Measurements from ENCODE around the gene CT55. TPM values are rescaled to one million over a fixed set of nuclear protein-coding genes. Genes with fewer than 3 reads are reported as not detected.
"Not testable (repeated sequence)": the region's sequence is repeated elsewhere in the genome, so short reads cannot be mapped to it uniquely, and the experiment has no call there.

The CT55 gene
- polyA plus RNA-seq (2011; rRNA removed), result not detected in 2 replicates
- not detected in 2 replicates for polyA minus RNA-seq (2011; rRNA and poly(A)+ RNA removed)

- Histone ChIP-seq H3K27me3 (ENCODE audit: control insufficient read depth, insufficient read depth, low read length) (no peaks in the 10 kb centered on the region), H3K36me3 (ENCODE audit: control insufficient read depth, insufficient read depth, low read length) (no peaks in the 10 kb centered on the region), H3K4me3 (ENCODE audit: low read depth, low read length) (no peak within 1 kb of the TSS)
- no peak for DNase-seq (ENCODE audit: low read depth)
- CTCF ChIA-PET, result no interaction called here
- TF ChIP-seq CTCF (IDR thresholded peaks at IDR 0.05; ENCODE audit: insufficient read depth, low read depth, low read length), result no peak
- POLR2A ChIA-PET, result no interaction called here
These were observed at the start of gene CT55 for GRCh38 chrX:135170877-135171519. CT55 (minus strand) TSS chrX:135171398; CDS start chrX:135171171, 227 bp downstream.

GRCh38 chrX:135213200-135213844, 42.1 kb upstream of the CT55 start:
- H3K27me3 ChIP-seq (ENCODE audit: control insufficient read depth, insufficient read depth, low read length), result no peaks in the 10 kb centered on the region
- ChIA-PET POLR2A (no interaction called here), CTCF (no interaction called here)
- DNase-seq (ENCODE audit: low read depth), result no peak
- H3K4me3 ChIP-seq (ENCODE audit: low read depth, low read length), result no peak overlapping the region
- TF ChIP-seq CTCF (IDR thresholded peaks at IDR 0.05; ENCODE audit: insufficient read depth, low read depth, low read length), result no peak
- no peaks in the 10 kb centered on the region for H3K36me3 ChIP-seq (ENCODE audit: control insufficient read depth, insufficient read depth, low read length)

GRCh38 chrX:135206427-135206826, 35.2 kb upstream of the CT55 start:
- H3K36me3 ChIP-seq (ENCODE audit: control insufficient read depth, insufficient read depth, low read length); H3K4me3 ChIP-seq (ENCODE audit: low read depth, low read length); POLR2A ChIA-PET; DNase-seq (ENCODE audit: low read depth); CTCF ChIA-PET; H3K27me3 ChIP-seq (ENCODE audit: control insufficient read depth, insufficient read depth, low read length): not testable (repeated sequence)

- CTCF ChIA-PET, result no interaction called here
These were observed 29.1 kb upstream of the CT55 start for GRCh38 chrX:135200297-135200696.

GRCh38 chrX:135194684-135195083, 23.5 kb upstream of the CT55 start:
- Histone ChIP-seq H3K4me3 (ENCODE audit: low read depth, low read length) (no peak overlapping the region), H3K36me3 (ENCODE audit: control insufficient read depth, insufficient read depth, low read length) (no peaks in the 10 kb centered on the region), H3K27me3 (ENCODE audit: control insufficient read depth, insufficient read depth, low read length) (no peaks in the 10 kb centered on the region)
- CTCF ChIA-PET, result no interaction called here
- no peak for DNase-seq (ENCODE audit: low read depth)
- TF ChIP-seq CTCF (IDR thresholded peaks at IDR 0.05; ENCODE audit: insufficient read depth, low read depth, low read length), result no peak
- POLR2A ChIA-PET, result no interaction called here

More at GRCh38 chrX:135200297-135200696, 29.1 kb upstream of the CT55 start:
- H3K27me3 ChIP-seq (ENCODE audit: control insufficient read depth, insufficient read depth, low read length), result no peaks in the 10 kb centered on the region
- TF ChIP-seq CTCF (IDR thresholded peaks at IDR 0.05; ENCODE audit: insufficient read depth, low read depth, low read length), result no peak
- POLR2A ChIA-PET, result no interaction called here
- H3K36me3 ChIP-seq (ENCODE audit: control insufficient read depth, insufficient read depth, low read length), result no peaks in the 10 kb centered on the region
- no peak for DNase-seq (ENCODE audit: low read depth)
- H3K4me3 ChIP-seq (ENCODE audit: low read depth, low read length), result no peak overlapping the region
